Bronchial epithelial cell (primary cell): ENCODE measurements around the gene VSIR. TPM values are rescaled to one million over a fixed set of nuclear protein-coding genes. Genes with fewer than 3 reads are reported as not detected.

Experiments
- DNase-seq: peaks from one replicate; pipeline ENCODE4 v3.0.0-alpha.2; 2010; ENCODE audit warnings: low read depth
- FAIRE-seq: peaks from 2 replicates; lab custom pipeline; 2011; peaks lifted over from hg19 to GRCh38; lab: Jason Lieb, UNC
- H3K27me3 ChIP-seq: 2 replicates; pipeline ENCODE4 v1.5.1; 2011; ENCODE audit warnings: low read length; ENCODE audit not compliant: control insufficient read depth, insufficient read depth
- H3K36me3 ChIP-seq: 2 replicates; pipeline ENCODE4 v1.5.1; 2011; ENCODE audit warnings: low read length; ENCODE audit not compliant: control insufficient read depth, insufficient read depth
- H3K4me3 ChIP-seq: 2 replicates; pipeline ENCODE4 v1.5.1; 2011; ENCODE audit warnings: mild to moderate bottlenecking, low read depth, low read length, control low read depth
- total RNA-seq: library from RNA; depleted of rRNA; stranded (reverse); fragments of >200 nt; gene quantifications from 2 replicates; pipeline ENCODE4 v1.2.1, GENCODE V29; 2014
- TF ChIP-seq, protein P1 (sequence below): IDR thresholded peaks from 2 replicates; pipeline ENCODE4 v1.5.1; 2011; ENCODE audit warnings: mild to moderate bottlenecking, moderate library complexity, low read length, control low read depth, inconsistent platforms; ENCODE audit not compliant: insufficient read depth, severe bottlenecking

VSIR gene
- total RNA-seq, 1 donor from 2014 or later, result 7.9 TPM

DNA sequence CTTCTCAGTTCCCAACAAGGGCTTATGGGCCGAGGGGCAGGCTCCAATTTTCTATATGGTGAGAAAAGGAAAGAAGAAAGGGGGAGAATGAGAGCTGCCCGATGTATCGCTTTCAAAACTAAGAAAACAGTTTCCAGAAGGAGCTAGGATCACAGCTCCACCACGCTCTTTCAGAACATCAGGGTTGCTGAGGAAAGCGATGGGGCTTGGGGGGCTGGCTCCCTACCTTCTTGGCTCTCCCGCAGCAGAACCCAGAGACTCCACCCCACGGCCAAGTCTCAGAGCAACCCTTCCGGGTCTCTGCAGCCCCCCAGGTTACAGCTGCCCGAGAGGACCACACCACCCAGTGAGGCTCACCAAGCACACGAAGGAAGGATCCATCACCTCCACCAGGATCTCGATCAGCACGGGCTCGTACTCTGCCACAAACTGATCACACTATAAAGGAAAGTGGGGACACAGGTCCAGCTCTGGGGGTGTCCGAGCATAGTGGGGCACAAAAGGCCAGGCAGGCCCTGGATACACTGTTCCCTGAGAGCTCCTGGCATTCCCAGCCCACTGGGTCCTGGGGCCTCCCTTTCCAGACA, 45.4 kb upstream of the VSIR start:
- FAIRE-seq, result no peak

DNA sequence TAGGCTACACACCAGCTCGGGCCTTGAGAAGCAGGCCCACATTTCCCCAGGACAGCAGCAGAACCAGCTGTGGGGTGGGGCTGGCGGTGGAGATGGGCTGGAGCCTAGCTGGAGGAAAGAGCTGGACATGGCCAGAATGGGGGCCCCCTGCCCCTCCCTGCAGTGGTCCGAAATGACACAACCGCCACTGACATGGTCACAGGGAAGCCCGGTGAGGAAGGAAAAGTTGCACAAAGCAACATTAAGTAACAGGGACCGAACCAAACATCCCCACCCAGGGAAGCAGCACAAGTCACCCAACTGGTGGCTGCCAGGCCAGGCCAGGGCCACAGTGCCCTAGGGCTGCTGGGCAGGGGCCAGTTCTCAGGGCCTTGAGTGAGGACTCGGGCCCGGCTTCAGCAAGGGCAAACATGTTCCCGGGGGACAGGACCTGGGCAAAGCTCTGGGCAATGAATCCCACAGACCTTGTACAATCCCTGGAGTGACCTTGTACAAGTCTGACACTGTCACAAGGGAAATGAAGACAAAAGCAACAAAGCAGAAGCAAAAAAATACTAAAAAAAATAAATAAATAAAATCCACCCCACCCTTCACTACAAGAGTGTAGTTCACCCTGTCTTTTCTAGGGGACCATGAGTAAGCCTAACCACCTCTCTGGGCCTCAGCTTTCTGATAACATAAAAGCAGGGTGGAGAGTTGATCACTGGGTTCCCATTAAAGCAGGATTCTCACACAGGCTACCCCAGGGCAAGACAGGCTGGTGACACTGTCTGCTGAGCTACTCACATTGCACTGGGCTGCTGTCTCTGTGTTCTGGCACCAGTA, 44.7 kb upstream of the VSIR start:
- TF ChIP-seq, protein P1, sequence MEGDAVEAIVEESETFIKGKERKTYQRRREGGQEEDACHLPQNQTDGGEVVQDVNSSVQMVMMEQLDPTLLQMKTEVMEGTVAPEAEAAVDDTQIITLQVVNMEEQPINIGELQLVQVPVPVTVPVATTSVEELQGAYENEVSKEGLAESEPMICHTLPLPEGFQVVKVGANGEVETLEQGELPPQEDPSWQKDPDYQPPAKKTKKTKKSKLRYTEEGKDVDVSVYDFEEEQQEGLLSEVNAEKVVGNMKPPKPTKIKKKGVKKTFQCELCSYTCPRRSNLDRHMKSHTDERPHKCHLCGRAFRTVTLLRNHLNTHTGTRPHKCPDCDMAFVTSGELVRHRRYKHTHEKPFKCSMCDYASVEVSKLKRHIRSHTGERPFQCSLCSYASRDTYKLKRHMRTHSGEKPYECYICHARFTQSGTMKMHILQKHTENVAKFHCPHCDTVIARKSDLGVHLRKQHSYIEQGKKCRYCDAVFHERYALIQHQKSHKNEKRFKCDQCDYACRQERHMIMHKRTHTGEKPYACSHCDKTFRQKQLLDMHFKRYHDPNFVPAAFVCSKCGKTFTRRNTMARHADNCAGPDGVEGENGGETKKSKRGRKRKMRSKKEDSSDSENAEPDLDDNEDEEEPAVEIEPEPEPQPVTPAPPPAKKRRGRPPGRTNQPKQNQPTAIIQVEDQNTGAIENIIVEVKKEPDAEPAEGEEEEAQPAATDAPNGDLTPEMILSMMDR, result no peak
- no peak for FAIRE-seq
- Histone ChIP-seq H3K4me3 (no peak overlapping the region), H3K36me3 (peaks cover 49% of the 10 kb centered on the region), H3K27me3 (no peaks in the 10 kb centered on the region)
- no peak for DNase-seq

More for the DNA sequence above, 45.4 kb upstream of the VSIR start:
- TF ChIP-seq, protein P1, result no peak
- no peaks in the 10 kb centered on the region for H3K27me3 ChIP-seq
- peaks cover 54% of the 10 kb centered on the region for H3K36me3 ChIP-seq
- DNase-seq, result no peak
- H3K4me3 ChIP-seq, result no peak overlapping the region

DNA sequence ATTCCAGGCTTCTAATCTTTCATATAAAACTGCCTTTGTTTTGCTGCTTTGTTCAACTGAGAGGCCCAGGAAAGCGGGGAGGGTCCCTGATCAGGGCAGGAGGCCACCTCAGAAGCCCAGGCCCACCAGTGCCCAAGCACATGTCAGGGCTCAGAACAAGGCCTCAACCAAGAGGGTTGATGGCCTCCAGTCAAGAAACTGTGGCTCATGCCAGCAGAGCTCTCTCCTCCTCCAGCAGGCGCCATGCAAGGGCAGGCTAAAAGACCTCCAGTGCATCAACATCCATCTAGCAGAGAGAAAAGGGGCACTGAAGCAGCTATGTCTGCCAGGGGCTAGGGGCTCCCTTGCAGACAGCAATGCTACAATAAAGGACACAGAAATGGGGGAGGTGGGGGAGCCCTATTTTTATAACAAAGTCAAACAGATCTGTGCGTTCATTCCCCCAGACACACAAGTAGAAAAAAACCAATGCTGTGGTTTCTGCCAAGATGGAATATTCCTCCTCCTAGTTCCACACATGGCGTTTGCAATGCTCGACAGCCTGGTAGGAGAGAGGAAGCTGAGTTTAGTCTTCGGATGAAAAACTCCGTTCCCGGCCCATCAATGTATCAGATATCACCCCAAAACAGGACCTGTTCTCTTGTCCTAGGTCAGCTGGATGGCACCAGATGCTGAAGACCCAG, 43.8 kb upstream of the VSIR start:
- peaks cover 49% of the 10 kb centered on the region for H3K36me3 ChIP-seq
- TF ChIP-seq, protein P1, result no peak
- H3K4me3 ChIP-seq, result no peak overlapping the region
- no peak for FAIRE-seq
- DNase-seq, result no peak
- H3K27me3 ChIP-seq, result no peaks in the 10 kb centered on the region

DNA sequence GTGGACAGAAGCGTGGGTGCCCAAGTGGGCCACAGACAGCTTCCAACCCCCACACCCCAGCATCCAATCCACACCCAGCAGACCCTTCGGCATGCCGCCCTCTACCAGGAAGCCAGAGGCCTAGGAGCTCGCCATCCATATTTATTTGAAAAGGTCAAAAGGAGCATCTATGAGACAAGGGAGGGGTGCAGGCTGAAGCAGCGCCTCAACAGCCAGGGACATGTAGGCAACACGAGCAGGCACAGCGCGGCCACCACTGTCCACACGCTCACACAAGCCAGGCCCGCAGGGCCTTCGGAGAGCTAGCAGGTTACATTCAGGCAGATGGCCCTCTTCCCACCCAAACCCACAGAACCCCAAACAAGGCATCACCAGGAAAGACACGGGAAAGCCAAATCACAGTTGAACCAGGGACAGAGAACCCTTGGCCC, 43.1 kb upstream of the VSIR start:
- Histone ChIP-seq H3K36me3 (peaks cover 45% of the 10 kb centered on the region), H3K27me3 (no peaks in the 10 kb centered on the region), H3K4me3 (no peak overlapping the region)
- DNase-seq (no peak), FAIRE-seq (no peak)
- TF ChIP-seq, protein P1, result no peak

DNA sequence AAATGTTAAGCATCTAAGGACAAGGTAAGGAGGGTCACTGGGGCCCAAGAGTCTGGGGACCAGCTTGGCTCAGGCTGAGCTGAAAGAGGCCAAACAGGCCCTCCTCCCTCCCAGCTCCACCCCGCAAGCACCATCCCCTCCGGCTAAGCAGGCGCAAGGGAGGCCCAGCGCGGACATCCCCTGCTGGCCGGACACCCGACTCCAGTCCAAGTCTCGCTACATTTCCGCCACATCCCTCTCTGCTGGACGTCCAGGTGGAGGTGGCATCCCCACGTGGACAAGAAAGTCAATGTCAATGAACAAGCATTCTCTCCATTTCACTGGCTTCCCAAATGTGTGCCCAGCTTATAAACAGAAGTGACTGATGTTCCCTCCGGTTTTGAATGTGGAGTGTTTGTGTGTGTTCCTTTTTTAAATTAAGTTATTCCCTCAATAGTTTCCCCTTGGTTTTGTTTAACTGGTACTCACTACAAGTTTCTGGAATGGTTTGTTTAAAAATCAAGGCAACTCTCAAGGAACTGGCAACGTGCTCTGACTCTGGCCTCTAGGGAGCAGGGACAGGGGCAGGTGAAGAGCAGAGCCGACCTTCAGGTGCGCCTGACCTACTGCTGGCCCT, 42.3 kb upstream of the VSIR start:
- DNase-seq (no peak), FAIRE-seq (no peak)
- Histone ChIP-seq H3K36me3 (peaks cover 43% of the 10 kb centered on the region), H3K27me3 (no peaks in the 10 kb centered on the region), H3K4me3 (no peak overlapping the region)
- TF ChIP-seq, protein P1, result no peak
